H9 (cell line): Measurements from ENCODE around the gene MBOAT2. TPM values are rescaled to one million over a fixed set of nuclear protein-coding genes. Genes with fewer than 3 reads are reported as not detected.

ENCODE experiments used
- DNase-seq: peaks from one replicate; pipeline ENCODE4 v3.0.0-alpha.2; 2017
- H2AFZ ChIP-seq: one replicate; pipeline ENCODE4 v1.6.1; 2013; ENCODE audit warnings: mild to moderate bottlenecking, low read length, control low read depth, moderate library complexity
- H2AK5ac ChIP-seq: 2 replicates; pipeline ENCODE4 v1.6.1; 2013; ENCODE audit warnings: low read length, control low read depth, mixed read lengths; ENCODE audit not compliant: insufficient read length
- H2BK120ac ChIP-seq: one replicate; pipeline ENCODE4 v1.6.1; 2013; ENCODE audit warnings: low read depth, mild to moderate bottlenecking, low read length, control low read depth, inconsistent platforms; ENCODE audit not compliant: poor library complexity, severe bottlenecking
- H2BK12ac ChIP-seq: 2 replicates; pipeline ENCODE4 v1.6.1; 2013; ENCODE audit warnings: low read length, control low read depth, mixed read lengths, low read depth; ENCODE audit not compliant: insufficient read length
- H2BK15ac ChIP-seq: 2 replicates; pipeline ENCODE4 v1.6.1; 2013; ENCODE audit warnings: low read depth, low read length, control low read depth
- H2BK20ac ChIP-seq: one replicate; pipeline ENCODE4 v1.6.1; 2013; ENCODE audit warnings: low read depth, mild to moderate bottlenecking, low read length, control low read depth, inconsistent platforms; ENCODE audit not compliant: poor library complexity, severe bottlenecking
- H2BK5ac ChIP-seq: 2 replicates; pipeline ENCODE4 v1.6.1; 2013; ENCODE audit warnings: low read length, control low read depth, mixed read lengths; ENCODE audit not compliant: insufficient read length
- H3K14ac ChIP-seq: 2 replicates; pipeline ENCODE4 v1.6.1; 2013; ENCODE audit warnings: low read length, control low read depth; ENCODE audit not compliant: insufficient read depth
- H3K18ac ChIP-seq: 2 replicates; pipeline ENCODE4 v1.6.1; 2013; ENCODE audit warnings: low read depth, mild to moderate bottlenecking, mixed read lengths, low read length, control low read depth; ENCODE audit not compliant: insufficient read length
- H3K23ac ChIP-seq: 2 replicates; pipeline ENCODE4 v1.6.1; 2013; ENCODE audit warnings: low read length, control low read depth, mixed read lengths, low read depth; ENCODE audit not compliant: insufficient read length
- H3K23me2 ChIP-seq: 2 replicates; pipeline ENCODE4 v1.6.1; 2013; ENCODE audit warnings: low read depth, mild to moderate bottlenecking, mixed read lengths, low read length, control low read depth; ENCODE audit not compliant: insufficient read length, poor library complexity, severe bottlenecking
- H3K27ac ChIP-seq: 2 replicates; pipeline ENCODE4 v1.5.1; 2013; ENCODE audit warnings: low read length, control low read depth, mixed read lengths, low read depth; ENCODE audit not compliant: insufficient read length
- H3K27me3 ChIP-seq: 2 replicates; pipeline ENCODE4 v1.6.1; 2013; ENCODE audit warnings: low read length, control low read depth, inconsistent platforms; ENCODE audit not compliant: insufficient read depth
- H3K4ac ChIP-seq: 2 replicates; pipeline ENCODE4 v1.6.1; 2013; ENCODE audit warnings: low read depth, mild to moderate bottlenecking, control low read depth, inconsistent platforms, low read length, moderate library complexity
- H3K4me1 ChIP-seq: 2 replicates; pipeline ENCODE4 v1.6.1; 2013; ENCODE audit warnings: low read length, control low read depth, inconsistent platforms; ENCODE audit not compliant: insufficient read depth
- H3K4me2 ChIP-seq: 2 replicates; pipeline ENCODE4 v1.6.1; 2013; ENCODE audit warnings: low read length, control low read depth, mixed read lengths; ENCODE audit not compliant: insufficient read length, insufficient read depth
- H3K56ac ChIP-seq: 2 replicates; pipeline ENCODE4 v1.6.1; 2013; ENCODE audit warnings: low read depth, mild to moderate bottlenecking, mixed read lengths, low read length, control low read depth; ENCODE audit not compliant: insufficient read length
- H3K79me1 ChIP-seq: 2 replicates; pipeline ENCODE4 v1.6.1; 2013; ENCODE audit warnings: low read depth, mild to moderate bottlenecking, moderate library complexity, low read length, control low read depth, inconsistent platforms; ENCODE audit not compliant: insufficient read depth, poor library complexity, severe bottlenecking
- H3K79me2 ChIP-seq: 2 replicates; pipeline ENCODE4 v1.6.1; 2013; ENCODE audit warnings: low read length, control low read depth, inconsistent platforms; ENCODE audit not compliant: insufficient read depth
- H3K9ac ChIP-seq: 2 replicates; pipeline ENCODE4 v1.6.1; 2013; ENCODE audit warnings: low read length, control low read depth, mixed read lengths; ENCODE audit not compliant: insufficient read length; ENCODE audit errors: extremely low read depth
- H3K9me3 ChIP-seq: one replicate; pipeline ENCODE4 v1.6.1; 2013; ENCODE audit warnings: low read depth, low read length, inconsistent platforms; ENCODE audit not compliant: control insufficient read depth
- H3T11ph ChIP-seq: one replicate; pipeline ENCODE4 v1.6.1; 2013; ENCODE audit warnings: mild to moderate bottlenecking, low read length, control low read depth, inconsistent platforms
- H4K20me1 ChIP-seq: one replicate; pipeline ENCODE4 v1.6.1; 2013; ENCODE audit not compliant: control insufficient read depth, insufficient read length, insufficient read depth
- H4K5ac ChIP-seq: 2 replicates; pipeline ENCODE4 v1.6.1; 2013; ENCODE audit warnings: low read depth, mild to moderate bottlenecking, mixed read lengths, low read length, control low read depth; ENCODE audit not compliant: insufficient read length
- H4K8ac ChIP-seq: replicated peaks from 2 replicates; pipeline ENCODE4 v1.6.1; 2013; ENCODE audit warnings: low read length, control low read depth, mixed read lengths, low read depth; ENCODE audit not compliant: insufficient read length
- H4K91ac ChIP-seq: 2 replicates; pipeline ENCODE4 v1.6.1; 2013; ENCODE audit warnings: low read depth, mild to moderate bottlenecking, moderate library complexity, mixed read lengths, low read length, control low read depth; ENCODE audit not compliant: insufficient read length
- H3K27ac Mint-ChIP-seq, 3 experiments: 2 replicates in 2 of 3; 3 replicates in 1 of 3; pipeline ENCODE4 v1.8.0; 2020 to 2021; ENCODE audit warnings: mixed read lengths in 3 of 3, mild to moderate bottlenecking in 1 of 3, moderate library complexity in 1 of 3
- H3K27me3 Mint-ChIP-seq: 2 replicates; pipeline ENCODE4 v1.8.0; 2021; ENCODE audit warnings: low read depth, mild to moderate bottlenecking, moderate library complexity, mixed read lengths
- H3K36me3 Mint-ChIP-seq, 3 experiments: 2 replicates in 2 of 3; 3 replicates in 1 of 3; pipeline ENCODE4 v1.8.0; 2020 to 2021; ENCODE audit warnings: low read depth in 3 of 3, mixed read lengths in 3 of 3; ENCODE audit not compliant: insufficient read depth in 1 of 3
- H3K4me1 Mint-ChIP-seq, 2 experiments: 2 replicates each; pipeline ENCODE4 v1.8.0; 2020; ENCODE audit warnings: mixed read lengths in 2 of 2
- H3K4me3 Mint-ChIP-seq, 2 experiments: 2 replicates in 1 of 2; 3 replicates in 1 of 2; pipeline ENCODE4 v1.8.0; 2020 to 2021; ENCODE audit warnings: mild to moderate bottlenecking in 2 of 2, mixed read lengths in 2 of 2, moderate library complexity in 1 of 2
- H3K9me3 Mint-ChIP-seq, 2 experiments: 2 replicates in 1 of 2; 3 replicates in 1 of 2; pipeline ENCODE4 v1.8.0; 2020; ENCODE audit warnings: mild to moderate bottlenecking in 2 of 2, mixed read lengths in 2 of 2, moderate library complexity in 1 of 2
- WGBS: extraction: QIAGEN DNeasy Blood & Tissue Kit; methylation state at CpG from one replicate; pipeline ENCODE4 v1.1.7; 2013; ENCODE audit warnings: missing lambda C conversion rate, low lambda C conversion rate, mixed read lengths; ENCODE audit not compliant: insufficient read length; ENCODE audit errors: extremely low coverage; 5-methylcytosine and 5-hydroxymethylcytosine counted together
- total RNA-seq: library from RNA; stranded (reverse); gene quantifications from 2 replicates; pipeline ENCODE4 v1.2.1, GENCODE V29; 2021
- TF ChIP-seq, protein P1 (sequence below): fragments of 200-600 bp; sonication (generic); conservative IDR thresholded peaks from 3 replicates; pipeline ENCODE4 v1.8.0; 2021; ENCODE audit warnings: antibody characterized with exemption, mild to moderate bottlenecking

Gene MBOAT2
- total RNA-seq, 1 experiment from 2014 or later = 20.2 TPM

DNA sequence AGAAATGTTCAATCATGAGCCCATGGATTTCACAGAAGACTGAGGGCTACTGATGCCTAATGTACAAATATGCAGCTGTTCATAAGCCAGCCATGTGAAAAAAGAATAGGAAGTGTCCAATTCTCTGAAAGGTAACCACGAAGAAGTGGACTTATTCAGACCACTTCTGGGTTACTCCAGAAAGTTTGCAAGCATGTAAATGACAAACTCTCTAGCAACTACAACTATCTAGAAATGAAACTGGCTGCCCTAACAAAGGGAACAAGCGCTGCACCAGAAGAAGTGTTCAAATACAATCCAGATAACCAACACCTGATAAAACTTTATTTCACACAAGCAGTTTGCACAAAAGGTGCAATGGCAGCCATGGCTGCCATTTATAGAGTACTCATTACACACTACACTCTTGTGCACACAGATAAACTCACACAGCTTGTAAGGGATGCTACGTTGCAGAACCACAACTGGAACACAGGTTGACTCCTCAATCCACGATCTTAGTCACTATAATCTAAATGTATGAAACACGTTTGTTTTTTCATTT is 13.9 kb downstream of the MBOAT2 start:
- H3K9ac ChIP-seq = no peak overlapping the region
- no peak overlapping the region for H2AFZ ChIP-seq
- H4K91ac ChIP-seq = no peak overlapping the region
- no peaks in the 10 kb centered on the region; the same call in 1 of the 2 replicates for H3K79me2 ChIP-seq
- no peaks in the 10 kb centered on the region for H3K79me1 ChIP-seq
- H3K14ac ChIP-seq = no peak overlapping the region
- Mint-ChIP-seq H3K9me3 (no peaks in the 10 kb centered on the region), H3K27ac (no peak overlapping the region), H3K4me1 (peaks cover 23 to 28% of the 10 kb centered on the region in 2 experiments), H3K4me3 (no peak overlapping the region), H3K36me3 (no peaks in the 10 kb centered on the region), H3K27me3 (no peaks in the 10 kb centered on the region)
- TF ChIP-seq, protein P1, sequence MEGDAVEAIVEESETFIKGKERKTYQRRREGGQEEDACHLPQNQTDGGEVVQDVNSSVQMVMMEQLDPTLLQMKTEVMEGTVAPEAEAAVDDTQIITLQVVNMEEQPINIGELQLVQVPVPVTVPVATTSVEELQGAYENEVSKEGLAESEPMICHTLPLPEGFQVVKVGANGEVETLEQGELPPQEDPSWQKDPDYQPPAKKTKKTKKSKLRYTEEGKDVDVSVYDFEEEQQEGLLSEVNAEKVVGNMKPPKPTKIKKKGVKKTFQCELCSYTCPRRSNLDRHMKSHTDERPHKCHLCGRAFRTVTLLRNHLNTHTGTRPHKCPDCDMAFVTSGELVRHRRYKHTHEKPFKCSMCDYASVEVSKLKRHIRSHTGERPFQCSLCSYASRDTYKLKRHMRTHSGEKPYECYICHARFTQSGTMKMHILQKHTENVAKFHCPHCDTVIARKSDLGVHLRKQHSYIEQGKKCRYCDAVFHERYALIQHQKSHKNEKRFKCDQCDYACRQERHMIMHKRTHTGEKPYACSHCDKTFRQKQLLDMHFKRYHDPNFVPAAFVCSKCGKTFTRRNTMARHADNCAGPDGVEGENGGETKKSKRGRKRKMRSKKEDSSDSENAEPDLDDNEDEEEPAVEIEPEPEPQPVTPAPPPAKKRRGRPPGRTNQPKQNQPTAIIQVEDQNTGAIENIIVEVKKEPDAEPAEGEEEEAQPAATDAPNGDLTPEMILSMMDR = no peak
- H4K8ac ChIP-seq = no peak overlapping the region
- DNase-seq = no peak
- no peak overlapping the region for H2BK12ac ChIP-seq
- no peaks in the 10 kb centered on the region for H3K23me2 ChIP-seq
- H3K4me1 ChIP-seq = no peaks in the 10 kb centered on the region
- H3K56ac ChIP-seq = no peak overlapping the region
- H2AK5ac ChIP-seq = no peak overlapping the region
- WGBS = no CpG with 5 or more reads among the region's 5 CpGs
- no peak overlapping the region for H2BK120ac ChIP-seq
- H3K18ac ChIP-seq = no peak overlapping the region
- H3K4ac ChIP-seq = no peak overlapping the region
- H3K9me3 ChIP-seq = no peaks in the 10 kb centered on the region
- no peak overlapping the region for H3K4me2 ChIP-seq
- H3T11ph ChIP-seq = no peak overlapping the region
- H4K20me1 ChIP-seq = no peaks in the 10 kb centered on the region
- no peak overlapping the region for H4K5ac ChIP-seq
- H3K27me3 ChIP-seq = no peaks in the 10 kb centered on the region
- H2BK15ac ChIP-seq = no peak overlapping the region
- no peak overlapping the region for H2BK20ac ChIP-seq
- no peak overlapping the region for H2BK5ac ChIP-seq
- H3K27ac ChIP-seq = no peak overlapping the region
- no peak overlapping the region for H3K23ac ChIP-seq
